HFF-Myc (cell line): ENCODE results near the gene POLN.

Experiments
- DNase-seq: peaks from one replicate; pipeline ENCODE4 v3.0.0-alpha.2; 2011; ENCODE audit warnings: low read depth; ENCODE audit errors: extremely low read depth
- H3K4me3 ChIP-seq: replicated peaks from 2 replicates; pipeline ENCODE4 v1.5.1; 2011; ENCODE audit warnings: low read depth, mild to moderate bottlenecking, control low read depth, low read length
- TF ChIP-seq, protein P1 (sequence below): IDR thresholded peaks from 2 replicates; pipeline ENCODE4 v1.5.1; 2012; ENCODE audit warnings: mild to moderate bottlenecking, low read depth, low read length, control low read depth; ENCODE audit errors: missing control alignments

POLN gene

DNA sequence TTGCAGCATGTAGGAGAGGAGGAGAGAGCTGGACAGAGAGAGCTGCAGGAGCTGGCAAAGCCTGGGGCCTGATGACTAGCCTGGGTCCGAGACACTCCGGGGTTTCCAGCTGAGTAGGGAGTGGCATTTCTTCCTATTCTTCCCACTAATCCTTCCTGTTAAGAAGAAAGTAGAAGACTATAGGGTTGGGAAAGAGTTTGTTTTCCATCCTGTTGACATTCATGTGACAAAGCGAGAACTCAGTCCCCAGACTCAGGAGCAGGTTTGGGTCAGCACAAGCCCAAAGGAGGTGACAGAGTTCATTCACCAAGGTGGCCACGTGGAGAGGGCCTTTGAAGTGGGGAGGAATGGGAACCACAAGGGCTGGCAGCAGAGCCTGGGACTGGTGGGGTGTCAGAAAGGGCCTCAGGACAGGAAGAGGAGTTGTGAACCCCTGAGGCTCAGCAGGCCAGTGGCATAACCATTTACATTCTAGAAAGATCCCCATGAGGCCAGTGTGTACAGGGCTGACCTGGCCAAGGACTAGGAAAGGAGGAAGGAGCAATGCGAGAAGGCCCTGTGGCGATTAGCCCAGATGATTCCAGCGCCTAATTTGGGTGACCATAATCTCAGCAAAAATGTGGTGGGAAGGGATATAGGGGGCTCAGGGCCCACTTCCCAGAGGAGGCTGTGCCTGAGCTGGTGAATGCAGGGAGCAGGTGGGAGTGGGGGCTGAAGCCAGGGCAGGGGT, 3.3 kb upstream of the POLN start:
- no peak overlapping the region for H3K4me3 ChIP-seq
- DNase-seq, result no peak
- TF ChIP-seq, protein P1, sequence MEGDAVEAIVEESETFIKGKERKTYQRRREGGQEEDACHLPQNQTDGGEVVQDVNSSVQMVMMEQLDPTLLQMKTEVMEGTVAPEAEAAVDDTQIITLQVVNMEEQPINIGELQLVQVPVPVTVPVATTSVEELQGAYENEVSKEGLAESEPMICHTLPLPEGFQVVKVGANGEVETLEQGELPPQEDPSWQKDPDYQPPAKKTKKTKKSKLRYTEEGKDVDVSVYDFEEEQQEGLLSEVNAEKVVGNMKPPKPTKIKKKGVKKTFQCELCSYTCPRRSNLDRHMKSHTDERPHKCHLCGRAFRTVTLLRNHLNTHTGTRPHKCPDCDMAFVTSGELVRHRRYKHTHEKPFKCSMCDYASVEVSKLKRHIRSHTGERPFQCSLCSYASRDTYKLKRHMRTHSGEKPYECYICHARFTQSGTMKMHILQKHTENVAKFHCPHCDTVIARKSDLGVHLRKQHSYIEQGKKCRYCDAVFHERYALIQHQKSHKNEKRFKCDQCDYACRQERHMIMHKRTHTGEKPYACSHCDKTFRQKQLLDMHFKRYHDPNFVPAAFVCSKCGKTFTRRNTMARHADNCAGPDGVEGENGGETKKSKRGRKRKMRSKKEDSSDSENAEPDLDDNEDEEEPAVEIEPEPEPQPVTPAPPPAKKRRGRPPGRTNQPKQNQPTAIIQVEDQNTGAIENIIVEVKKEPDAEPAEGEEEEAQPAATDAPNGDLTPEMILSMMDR, result no peak

- DNase-seq, result no peak
- TF ChIP-seq, protein P1, result peak; percentile 24
- H3K4me3 ChIP-seq, result no peak overlapping the region
Observed at GRCh38 chr4:2243681-2244380, 1.9 kb upstream of the POLN start.

GRCh38 chr4:2241003-2241402, 918 bp downstream of the POLN start:
- H3K4me3 ChIP-seq, result peak overlapping the region; percentile 88

GRCh38 chr4:2236944-2237666, 4.8 kb downstream of the POLN start:
- TF ChIP-seq, protein P1, result no peak
- DNase-seq, result no peak
- no peak overlapping the region for H3K4me3 ChIP-seq

More at GRCh38 chr4:2241003-2241402, 918 bp downstream of the POLN start:
- TF ChIP-seq, protein P1, result no peak
- DNase-seq, result no peak

- TF ChIP-seq, protein P1, result no peak
- no peak for DNase-seq
- no peak overlapping the region for H3K4me3 ChIP-seq
Observed at GRCh38 chr4:2231082-2231481, 10.8 kb downstream of the POLN start.

DNA sequence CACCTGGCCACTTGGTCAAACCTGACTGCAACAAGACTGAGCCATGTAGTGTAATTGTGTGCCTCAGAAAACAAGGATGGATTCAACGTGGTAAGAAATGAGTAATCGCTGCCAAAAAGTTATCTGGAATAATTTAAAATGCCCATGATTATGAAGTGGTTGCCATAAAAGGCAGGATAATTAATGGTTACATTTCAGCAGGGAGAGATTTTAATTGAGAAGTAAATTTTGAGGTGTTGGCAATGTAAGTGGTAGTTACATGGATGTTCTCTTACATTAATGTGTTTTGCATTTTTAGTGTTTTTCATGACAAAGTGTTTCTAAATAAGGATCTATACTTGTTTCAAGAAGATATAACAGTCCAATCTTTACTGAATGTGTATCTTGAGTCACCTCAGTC, 15.7 kb downstream of the POLN start:
- no peak overlapping the region for H3K4me3 ChIP-seq
- TF ChIP-seq, protein P1, result no peak
- DNase-seq, result no peak
